Measurements from ENCODE around the gene PICALM. TPM values are rescaled to one million over a fixed set of nuclear protein-coding genes. Genes with fewer than 3 reads are reported as not detected.

Gene PICALM
- total and polyA plus RNA-seq, 9 donors, result 103 to 274 (median 206) TPM

GRCh38 chr11:85951049-85951405 lies 117.9 kb downstream of the PICALM start:
- intact Hi-C loops (cut with DNase I), result no loop called here

DNA sequence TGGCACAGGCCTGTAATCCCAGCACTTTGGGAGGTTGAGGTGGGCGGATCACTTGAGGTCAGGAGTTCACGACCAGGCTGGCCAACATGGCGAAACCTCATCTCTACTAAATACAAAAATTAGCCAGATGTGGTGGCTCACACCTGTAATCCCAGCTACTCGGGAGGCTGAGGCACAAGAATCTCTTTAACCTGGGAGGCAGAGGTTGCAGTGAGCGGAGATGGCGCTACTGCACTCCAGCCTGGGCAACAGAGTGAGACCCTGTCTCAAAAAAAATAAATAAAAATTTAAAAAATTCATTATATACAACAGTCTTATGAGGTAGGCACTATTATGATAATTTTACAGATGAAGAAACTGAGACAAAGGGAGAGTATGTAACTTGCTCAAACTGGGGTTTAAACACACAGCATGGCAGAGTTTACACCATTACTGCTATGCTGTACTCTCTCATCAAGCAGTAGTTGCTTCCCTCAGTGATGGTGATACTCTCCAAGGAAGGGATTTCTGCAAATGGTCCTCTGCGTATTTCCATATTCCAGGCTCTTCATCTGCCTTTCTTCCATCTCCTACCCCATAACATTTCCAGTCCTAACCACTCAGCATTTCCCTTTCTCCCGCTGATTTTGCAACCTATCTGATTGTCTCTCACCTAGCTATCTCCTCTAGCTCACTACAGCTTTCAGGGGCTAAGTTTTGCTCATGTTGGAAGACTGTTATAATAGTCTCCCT lies 118.4 kb downstream of the PICALM start:
- Histone ChIP-seq H3K4me3 (no peak overlapping the region), H3K27me3 (no peaks in the 10 kb centered on the region), H3K36me3 (no peaks in the 10 kb centered on the region), H3K9me3 (no peaks in the 10 kb centered on the region), H3K4me1 (ENCODE audit: insufficient read depth) (peaks cover 29% of the 10 kb centered on the region), H3K27ac (no peak overlapping the region)
- intact Hi-C loops (cut with DNase I), result no loop called here
- no peak for DNase-seq
- no peak for TF ChIP-seq EP300 (IDR thresholded peaks at IDR 0.05)
- TF ChIP-seq CTCF (IDR thresholded peaks at IDR 0.05), result no peak
- no peak for TF ChIP-seq POLR2A (IDR thresholded peaks at IDR 0.05)
- 94 to 96% (median 95%) methylated on average over 8 of the region's 8 CpGs for WGBS, 3 donors

More at GRCh38 chr11:85951049-85951405, 117.9 kb downstream of the PICALM start:
- Histone ChIP-seq H3K4me1 (ENCODE audit: insufficient read depth) (peaks cover 31% of the 10 kb centered on the region), H3K36me3 (no peaks in the 10 kb centered on the region), H3K9me3 (no peaks in the 10 kb centered on the region), H3K4me3 (no peak overlapping the region), H3K27me3 (no peaks in the 10 kb centered on the region), H3K27ac (no peak overlapping the region)
- WGBS, 3 donors, result 93 to 97% (median 95%) methylated on average over 4 of the region's 4 CpGs
- DNase-seq, result no peak
- no peak for TF ChIP-seq EP300 (IDR thresholded peaks at IDR 0.05)
- no peak for TF ChIP-seq POLR2A (IDR thresholded peaks at IDR 0.05)
- no peak for TF ChIP-seq CTCF (IDR thresholded peaks at IDR 0.05)

GRCh38 chr11:85949798-85950197 lies 119.1 kb downstream of the PICALM start:
- H3K36me3 ChIP-seq, result no peaks in the 10 kb centered on the region
- intact Hi-C loops (cut with DNase I), result loop anchor here in 1 of 4 donors (10.0 kb wide), 1 partner anchor 95 kb away; no protein-coding TSS in a partner anchor
- H3K9me3 ChIP-seq, result no peaks in the 10 kb centered on the region
- no peak for DNase-seq
- no peak overlapping the region for H3K4me3 ChIP-seq
- H3K27ac ChIP-seq, result no peak overlapping the region
- TF ChIP-seq POLR2A (IDR thresholded peaks at IDR 0.05), result no peak
- no peak for TF ChIP-seq CTCF (IDR thresholded peaks at IDR 0.05)
- TF ChIP-seq EP300 (IDR thresholded peaks at IDR 0.05), result no peak
- no peaks in the 10 kb centered on the region for H3K27me3 ChIP-seq
- H3K4me1 ChIP-seq (ENCODE audit: insufficient read depth), result peaks cover 23% of the 10 kb centered on the region
- WGBS, 3 donors, result 82 to 98% (median 91%) methylated on average over 1 of the region's 1 CpG

DNA sequence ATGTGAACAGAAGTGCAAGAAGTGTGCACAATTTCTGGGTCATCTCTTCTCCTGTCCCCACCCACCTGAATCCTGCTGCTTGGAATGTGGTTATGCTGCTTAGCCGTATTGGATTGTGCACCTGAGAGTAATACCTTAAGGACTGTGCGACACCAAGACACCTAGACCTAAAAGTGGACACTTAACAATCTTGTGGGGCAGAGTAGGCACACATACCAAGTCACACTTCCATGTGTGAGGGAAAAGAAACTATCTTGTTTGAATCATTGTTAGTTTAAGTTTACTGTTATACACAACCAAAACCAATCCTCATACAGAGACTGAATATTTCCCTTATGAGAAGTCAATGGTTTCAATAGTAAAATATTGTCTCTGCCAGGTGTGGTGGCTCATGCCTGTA lies 120.0 kb downstream of the PICALM start:
- no peak overlapping the region for H3K27ac ChIP-seq
- no peaks in the 10 kb centered on the region for H3K36me3 ChIP-seq
- no peak overlapping the region for H3K4me3 ChIP-seq
- H3K9me3 ChIP-seq, result no peaks in the 10 kb centered on the region
- TF ChIP-seq POLR2A (IDR thresholded peaks at IDR 0.05) (no peak), EP300 (IDR thresholded peaks at IDR 0.05) (no peak), CTCF (IDR thresholded peaks at IDR 0.05) (no peak)
- peaks cover 16% of the 10 kb centered on the region for H3K4me1 ChIP-seq (ENCODE audit: insufficient read depth)
- 86 to 93% (median 92%) methylated on average over 2 of the region's 2 CpGs for WGBS, 3 donors
- intact Hi-C loops (cut with DNase I), result loop anchor here in 1 of 4 donors (10.0 kb wide), 1 partner anchor 96 kb away; no protein-coding TSS in a partner anchor
- H3K27me3 ChIP-seq, result no peaks in the 10 kb centered on the region
- no peak for DNase-seq
